AG08395 (cell line): ENCODE results near the gene ATXN7L1.

ENCODE experiments used
- DNase-seq: peaks from one replicate; pipeline ENCODE4 v3.0.0; 2012; ENCODE audit warnings: mixed read lengths, low spot score

Gene ATXN7L1

GRCh38 chr7:105581066-105581811, 295.2 kb downstream of the ATXN7L1 start, which contains the start of gene EFCAB10:
Gene EFCAB10 (minus strand): TSS chr7:105581493. CDS start chr7:105581463, 30 bp downstream.
- DNase-seq: peak; percentile 82

- no peak for DNase-seq
Measured at GRCh38 chr7:105580022-105580740, 296.2 kb downstream of the ATXN7L1 start.

GRCh38 chr7:105578496-105578895, 297.9 kb downstream of the ATXN7L1 start:
- no peak for DNase-seq

- no peak for DNase-seq
Measured at GRCh38 chr7:105577251-105577650, 299.1 kb downstream of the ATXN7L1 start.

- DNase-seq: no peak
Measured at GRCh38 chr7:105571891-105572290, 304.5 kb downstream of the ATXN7L1 start.

GRCh38 chr7:105567821-105568220, 308.6 kb downstream of the ATXN7L1 start:
- no peak for DNase-seq

GRCh38 chr7:105567024-105567423, 309.4 kb downstream of the ATXN7L1 start:
- DNase-seq: no peak

- no peak for DNase-seq
Measured at GRCh38 chr7:105565190-105565589, 311.2 kb downstream of the ATXN7L1 start.

GRCh38 chr7:105559926-105560325, 316.5 kb downstream of the ATXN7L1 start:
- DNase-seq: no peak
